UCSD-AML1 (cell line): Measurements from ENCODE around the gene AFMID.
A peak's percentile ranks its signal among the peaks of the same experiment; 100 is the strongest.
"Not testable (repeated sequence)": the region's sequence is repeated elsewhere in the genome, so short reads cannot be mapped to it uniquely, and the experiment has no call there.

Source experiments
- DNase-seq: peaks from one replicate; lab custom pipeline; 2025; ENCODE audit not compliant: unreplicated experiment; lab: John Stamatoyannopoulos, UW

AFMID gene

GRCh38 chr17:78219396-78220150, 32.4 kb downstream of the AFMID start:
- no peak for DNase-seq

- no peak for DNase-seq
Observed at GRCh38 chr17:78223061-78223460, 35.9 kb downstream of the AFMID start.

GRCh38 chr17:78223765-78224164, 36.6 kb downstream of the AFMID start:
- DNase-seq: no peak

- DNase-seq: no peak
Observed at GRCh38 chr17:78224231-78225087, 37.3 kb downstream of the AFMID start.

GRCh38 chr17:78225088-78225865, 38.1 kb downstream of the AFMID start:
- DNase-seq: no peak

GRCh38 chr17:78226055-78226758, 39.0 kb downstream of the AFMID start:
- no peak for DNase-seq

- peak; percentile 53 for DNase-seq
Observed at GRCh38 chr17:78226759-78227454, 39.7 kb downstream of the AFMID start.

GRCh38 chr17:78227455-78227916, 40.3 kb downstream of the AFMID start:
- no peak for DNase-seq

- DNase-seq: no peak
Observed at GRCh38 chr17:78228176-78228575, 41.0 kb downstream of the AFMID start.

GRCh38 chr17:78230252-78230962, 43.2 kb downstream of the AFMID start:
- DNase-seq: no peak

GRCh38 chr17:78230996-78231935, 44.1 kb downstream of the AFMID start, which contains the start of gene TMEM235:
Gene TMEM235 (plus strand): TSS chr17:78231631. CDS start chr17:78232024, 393 bp downstream.
- DNase-seq: no peak

GRCh38 chr17:78231991-78232858, 45.1 kb downstream of the AFMID start:
- no peak for DNase-seq

GRCh38 chr17:78232859-78233173, 45.7 kb downstream of the AFMID start:
- DNase-seq: no peak

GRCh38 chr17:78233678-78234077, 46.5 kb downstream of the AFMID start:
- no peak for DNase-seq

- no peak for DNase-seq
Observed at GRCh38 chr17:78234261-78234865, 47.2 kb downstream of the AFMID start.

GRCh38 chr17:78235022-78235421, 47.9 kb downstream of the AFMID start:
- not testable (repeated sequence) for DNase-seq

- no peak for DNase-seq
Observed at GRCh38 chr17:78235885-78236284, 48.7 kb downstream of the AFMID start.
